HepG2 (cell line): Measurements from ENCODE around the gene TRPT1. TPM values are rescaled to one million over a fixed set of nuclear protein-coding genes. Genes with fewer than 3 reads are reported as not detected.

Experiments
- ATRX ChIP-seq: sonication (generic); formaldehyde crosslinking; IDR thresholded peaks from 2 replicates; pipeline ENCODE4 v1.4.0; 2020; ENCODE audit warnings: missing genetic modification reagents, borderline replicate concordance
- DR1 ChIP-seq: sonication (generic); formaldehyde crosslinking; IDR thresholded peaks from 2 replicates; pipeline ENCODE4 v1.8.0; 2021; ENCODE audit warnings: mild to moderate bottlenecking, missing genetic modification reagents, inconsistent platforms
- GLI4 ChIP-seq: sonication (generic); formaldehyde crosslinking; IDR thresholded peaks from 2 replicates; pipeline ENCODE4 v1.5.1; 2020; ENCODE audit warnings: missing genetic modification reagents, mild to moderate bottlenecking, moderate library complexity, borderline replicate concordance
- KAT8 ChIP-seq: IDR thresholded peaks from 2 replicates; pipeline ENCODE4 v1.6.1; 2016; ENCODE audit warnings: missing genetic modification reagents, missing compliant biosample characterization
- NFRKB ChIP-seq: fragments of 450-650 bp; IDR thresholded peaks from 2 replicates; pipeline ENCODE4 v1.6.1; 2017
- RFXANK ChIP-seq: IDR thresholded peaks from 2 replicates; pipeline ENCODE4 v1.6.1; 2016
- SMARCE1 ChIP-seq: fragments of 450-650 bp; IDR thresholded peaks from 2 replicates; pipeline ENCODE4 v1.6.1; 2017; ENCODE audit warnings: borderline replicate concordance
- YEATS2 ChIP-seq: sonication (generic); formaldehyde crosslinking; IDR thresholded peaks from 2 replicates; pipeline ENCODE4 v1.4.0; 2020; ENCODE audit warnings: missing genetic modification reagents, borderline replicate concordance
- ZBTB34 ChIP-seq: sonication (generic); formaldehyde crosslinking; IDR thresholded peaks from 2 replicates; pipeline ENCODE4 v1.8.0; 2022; ENCODE audit warnings: mild to moderate bottlenecking, missing genetic modification reagents
- ZNF225 ChIP-seq: sonication (generic); formaldehyde crosslinking; IDR thresholded peaks from 2 replicates; pipeline ENCODE4 v1.4.0; 2020; ENCODE audit warnings: mild to moderate bottlenecking, missing genetic modification reagents
- ZNF335 ChIP-seq: sonication (generic); formaldehyde crosslinking; IDR thresholded peaks from 2 replicates; pipeline ENCODE4 v1.4.0; 2020; ENCODE audit warnings: missing genetic modification reagents
- ZNF354B ChIP-seq: sonication (generic); formaldehyde crosslinking; IDR thresholded peaks from 2 replicates; pipeline ENCODE4 v1.8.0; 2022; ENCODE audit warnings: mild to moderate bottlenecking, missing genetic modification reagents
- ZNF432 ChIP-seq: sonication (generic); formaldehyde crosslinking; IDR thresholded peaks from 2 replicates; pipeline ENCODE4 v1.5.0; 2020; ENCODE audit warnings: missing genetic modification reagents, mild to moderate bottlenecking, borderline replicate concordance
- ZNF580 ChIP-seq: IDR thresholded peaks from 2 replicates; pipeline ENCODE4 v1.6.1; 2016; ENCODE audit warnings: low read depth, borderline replicate concordance
- ZSCAN21 ChIP-seq: sonication (generic); formaldehyde crosslinking; IDR thresholded peaks from 2 replicates; pipeline ENCODE4 v1.8.0; 2022; ENCODE audit warnings: mild to moderate bottlenecking, missing genetic modification reagents, moderate library complexity, borderline replicate concordance
- polyA plus RNA-seq, 8 experiments: library from polyadenylated mRNA; depleted of rRNA in 3 of 8; stranded (reverse) in 7 of 8; unstranded in 1 of 8; fragments of >200 nt; fragmentation: Illumina TruSeq in 4 of 8; extraction: Trizol in 4 of 8; gene quantifications; 2 replicates each; pipeline versions ENCODE4 v1.2.1 to v1.2.3, GENCODE V29; 2011 to 2016; ENCODE audit warnings: low read depth in 4 of 8, missing spikeins in 1 of 8, mixed read lengths in 1 of 8; ENCODE audit not compliant: insufficient read depth in 1 of 8
- total RNA-seq, 5 experiments: library from RNA; depleted of rRNA; stranded (reverse); fragments of >200 nt; fragmentation: Illumina TruSeq; extraction: Trizol; gene quantifications; 2 replicates each; pipeline ENCODE4 v1.2.3, GENCODE V29; 2016; ENCODE audit warnings: low read depth in 1 of 5
- TF ChIP-seq, protein P1 (sequence below): sonication (generic); formaldehyde crosslinking; IDR thresholded peaks from 2 replicates; pipeline ENCODE4 v1.5.0; 2020; ENCODE audit warnings: mild to moderate bottlenecking, missing genetic modification reagents, borderline replicate concordance
- TF ChIP-seq, protein P2 (sequence below): sonication (generic); formaldehyde crosslinking; IDR thresholded peaks from 2 replicates; pipeline ENCODE4 v1.4.0; 2020; ENCODE audit warnings: mild to moderate bottlenecking, missing genetic modification reagents
- TF ChIP-seq, protein P3 (sequence below): sonication (generic); formaldehyde crosslinking; IDR thresholded peaks from 2 replicates; pipeline ENCODE4 v1.4.0; 2020; ENCODE audit warnings: missing genetic modification reagents

Gene TRPT1
- total and polyA plus RNA-seq, 2 of the 13 experiments (the other 11 are each of a cell fraction or from before 2014, with no cell fraction given), result 24.8 to 40.7 TPM

DNA sequence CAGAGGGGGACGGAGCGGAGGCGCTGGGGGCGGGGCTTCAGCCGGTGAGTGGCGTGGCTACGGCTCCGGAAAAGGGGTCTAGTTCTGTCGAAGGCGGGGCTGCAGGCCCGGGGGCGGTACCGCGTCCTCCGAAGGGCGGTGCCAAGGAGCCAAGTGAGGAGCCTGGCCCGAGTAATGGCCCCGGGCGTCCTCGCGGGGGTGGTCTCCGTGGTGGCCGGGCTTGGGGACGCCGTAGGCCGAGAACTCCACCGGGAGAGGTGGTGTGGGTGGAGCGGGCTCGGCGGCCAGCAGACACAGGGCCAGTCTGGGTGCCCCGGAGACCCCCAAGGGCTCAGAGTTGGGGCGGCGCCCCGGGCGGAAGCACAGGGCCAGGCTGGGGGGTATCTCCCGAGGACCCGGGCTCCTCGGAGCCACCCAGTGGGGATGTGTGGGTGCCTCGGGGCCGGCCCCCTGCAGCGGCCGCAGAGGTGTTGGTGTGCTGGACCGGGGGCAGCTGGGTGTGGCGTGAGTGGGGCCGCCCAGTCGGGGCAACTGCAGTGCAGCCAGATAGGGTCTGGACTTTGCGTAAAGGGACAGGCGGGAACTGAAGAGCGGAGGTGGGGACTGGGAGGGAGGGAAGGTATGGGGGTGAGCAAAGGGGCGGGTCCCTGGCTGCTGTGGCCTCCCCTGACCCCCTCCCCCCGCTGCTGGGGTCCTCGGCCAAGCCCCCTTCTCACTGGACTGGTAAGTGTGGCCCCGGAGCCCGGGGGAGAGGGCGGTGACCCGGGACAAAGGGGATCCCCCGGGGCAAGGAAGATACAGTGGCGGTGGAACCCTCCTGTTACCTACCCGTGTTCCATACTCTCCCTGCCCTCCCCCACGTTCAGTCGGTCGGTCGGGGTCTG is 15.7 kb upstream of the TRPT1 start (continued):
- TF ChIP-seq YEATS2 (CRISPR knock-in tag), result no peak
- TF ChIP-seq, protein P1, sequence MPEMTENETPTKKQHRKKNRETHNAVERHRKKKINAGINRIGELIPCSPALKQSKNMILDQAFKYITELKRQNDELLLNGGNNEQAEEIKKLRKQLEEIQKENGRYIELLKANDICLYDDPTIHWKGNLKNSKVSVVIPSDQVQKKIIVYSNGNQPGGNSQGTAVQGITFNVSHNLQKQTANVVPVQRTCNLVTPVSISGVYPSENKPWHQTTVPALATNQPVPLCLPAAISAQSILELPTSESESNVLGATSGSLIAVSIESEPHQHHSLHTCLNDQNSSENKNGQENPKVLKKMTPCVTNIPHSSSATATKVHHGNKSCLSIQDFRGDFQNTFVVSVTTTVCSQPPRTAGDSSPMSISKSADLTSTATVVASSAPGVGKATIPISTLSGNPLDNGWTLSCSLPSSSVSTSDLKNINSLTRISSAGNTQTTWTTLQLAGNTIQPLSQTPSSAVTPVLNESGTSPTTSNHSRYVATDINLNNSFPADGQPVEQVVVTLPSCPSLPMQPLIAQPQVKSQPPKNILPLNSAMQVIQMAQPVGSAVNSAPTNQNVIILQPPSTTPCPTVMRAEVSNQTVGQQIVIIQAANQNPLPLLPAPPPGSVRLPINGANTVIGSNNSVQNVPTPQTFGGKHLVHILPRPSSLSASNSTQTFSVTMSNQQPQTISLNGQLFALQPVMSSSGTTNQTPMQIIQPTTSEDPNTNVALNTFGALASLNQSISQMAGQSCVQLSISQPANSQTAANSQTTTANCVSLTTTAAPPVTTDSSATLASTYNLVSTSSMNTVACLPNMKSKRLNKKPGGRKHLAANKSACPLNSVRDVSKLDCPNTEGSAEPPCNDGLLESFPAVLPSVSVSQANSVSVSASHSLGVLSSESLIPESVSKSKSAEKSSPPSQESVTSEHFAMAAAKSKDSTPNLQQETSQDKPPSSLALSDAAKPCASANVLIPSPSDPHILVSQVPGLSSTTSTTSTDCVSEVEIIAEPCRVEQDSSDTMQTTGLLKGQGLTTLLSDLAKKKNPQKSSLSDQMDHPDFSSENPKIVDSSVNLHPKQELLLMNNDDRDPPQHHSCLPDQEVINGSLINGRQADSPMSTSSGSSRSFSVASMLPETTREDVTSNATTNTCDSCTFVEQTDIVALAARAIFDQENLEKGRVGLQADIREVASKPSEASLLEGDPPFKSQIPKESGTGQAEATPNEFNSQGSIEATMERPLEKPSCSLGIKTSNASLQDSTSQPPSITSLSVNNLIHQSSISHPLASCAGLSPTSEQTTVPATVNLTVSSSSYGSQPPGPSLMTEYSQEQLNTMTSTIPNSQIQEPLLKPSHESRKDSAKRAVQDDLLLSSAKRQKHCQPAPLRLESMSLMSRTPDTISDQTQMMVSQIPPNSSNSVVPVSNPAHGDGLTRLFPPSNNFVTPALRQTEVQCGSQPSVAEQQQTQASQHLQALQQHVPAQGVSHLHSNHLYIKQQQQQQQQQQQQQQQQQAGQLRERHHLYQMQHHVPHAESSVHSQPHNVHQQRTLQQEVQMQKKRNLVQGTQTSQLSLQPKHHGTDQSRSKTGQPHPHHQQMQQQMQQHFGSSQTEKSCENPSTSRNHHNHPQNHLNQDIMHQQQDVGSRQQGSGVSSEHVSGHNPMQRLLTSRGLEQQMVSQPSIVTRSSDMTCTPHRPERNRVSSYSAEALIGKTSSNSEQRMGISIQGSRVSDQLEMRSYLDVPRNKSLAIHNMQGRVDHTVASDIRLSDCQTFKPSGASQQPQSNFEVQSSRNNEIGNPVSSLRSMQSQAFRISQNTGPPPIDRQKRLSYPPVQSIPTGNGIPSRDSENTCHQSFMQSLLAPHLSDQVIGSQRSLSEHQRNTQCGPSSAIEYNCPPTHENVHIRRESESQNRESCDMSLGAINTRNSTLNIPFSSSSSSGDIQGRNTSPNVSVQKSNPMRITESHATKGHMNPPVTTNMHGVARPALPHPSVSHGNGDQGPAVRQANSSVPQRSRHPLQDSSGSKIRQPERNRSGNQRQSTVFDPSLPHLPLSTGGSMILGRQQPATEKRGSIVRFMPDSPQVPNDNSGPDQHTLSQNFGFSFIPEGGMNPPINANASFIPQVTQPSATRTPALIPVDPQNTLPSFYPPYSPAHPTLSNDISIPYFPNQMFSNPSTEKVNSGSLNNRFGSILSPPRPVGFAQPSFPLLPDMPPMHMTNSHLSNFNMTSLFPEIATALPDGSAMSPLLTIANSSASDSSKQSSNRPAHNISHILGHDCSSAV (CRISPR knock-in tag), result no peak
- TF ChIP-seq, protein P2, sequence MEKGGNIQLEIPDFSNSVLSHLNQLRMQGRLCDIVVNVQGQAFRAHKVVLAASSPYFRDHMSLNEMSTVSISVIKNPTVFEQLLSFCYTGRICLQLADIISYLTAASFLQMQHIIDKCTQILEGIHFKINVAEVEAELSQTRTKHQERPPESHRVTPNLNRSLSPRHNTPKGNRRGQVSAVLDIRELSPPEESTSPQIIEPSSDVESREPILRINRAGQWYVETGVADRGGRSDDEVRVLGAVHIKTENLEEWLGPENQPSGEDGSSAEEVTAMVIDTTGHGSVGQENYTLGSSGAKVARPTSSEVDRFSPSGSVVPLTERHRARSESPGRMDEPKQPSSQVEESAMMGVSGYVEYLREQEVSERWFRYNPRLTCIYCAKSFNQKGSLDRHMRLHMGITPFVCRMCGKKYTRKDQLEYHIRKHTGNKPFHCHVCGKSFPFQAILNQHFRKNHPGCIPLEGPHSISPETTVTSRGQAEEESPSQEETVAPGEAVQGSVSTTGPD, result no peak
- no peak for TF ChIP-seq ZNF225 (CRISPR knock-in tag)
- no peak for TF ChIP-seq ZNF354B
- TF ChIP-seq, protein P3, sequence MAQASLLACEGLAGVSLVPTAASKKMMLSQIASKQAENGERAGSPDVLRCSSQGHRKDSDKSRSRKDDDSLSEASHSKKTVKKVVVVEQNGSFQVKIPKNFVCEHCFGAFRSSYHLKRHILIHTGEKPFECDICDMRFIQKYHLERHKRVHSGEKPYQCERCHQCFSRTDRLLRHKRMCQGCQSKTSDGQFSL (CRISPR knock-in tag), result no peak
- TF ChIP-seq SMARCE1, result no peak
- 0 out of 2 replicates have a peak, but pooled peaks have one; percentile 53 for TF ChIP-seq KAT8
- no peak for TF ChIP-seq GLI4 (CRISPR knock-in tag)
- TF ChIP-seq ZSCAN21 (CRISPR knock-in tag), result no peak
- TF ChIP-seq ATRX (CRISPR knock-in tag), result no peak
- TF ChIP-seq NFRKB, result no peak
- TF ChIP-seq DR1, result no peak
- no peak for TF ChIP-seq RFXANK (CRISPR knock-in tag)
- TF ChIP-seq ZNF580 (CRISPR knock-in tag), result 0 out of 2 replicates have a peak, but pooled peaks have one; percentile 26
- no peak for TF ChIP-seq ZNF432 (CRISPR knock-in tag)
- TF ChIP-seq ZBTB34, result no peak
- TF ChIP-seq ZNF335, result no peak
